NCI-H1436 (cell line): ENCODE measurements around the gene PCDH18.
"Not testable (repeated sequence)": the region's sequence is repeated elsewhere in the genome, so short reads cannot be mapped to it uniquely, and the experiment has no call there.

Source experiments
- DNase-seq: peaks from one replicate; lab custom pipeline; 2025; lab: John Stamatoyannopoulos, UW

The PCDH18 gene

GRCh38 chr4:137531986-137532868 is at the start of gene PCDH18:
PCDH18 (minus strand) TSS chr4:137532494; CDS start chr4:137532088, 406 bp downstream.
- peak; percentile 54 for DNase-seq

GRCh38 chr4:137576446-137576845 is 44.2 kb upstream of the PCDH18 start:
- DNase-seq, result no peak

- no peak for DNase-seq
Observed at GRCh38 chr4:137572647-137573046, 40.4 kb upstream of the PCDH18 start.

- DNase-seq, result no peak
Observed at GRCh38 chr4:137572163-137572562, 39.9 kb upstream of the PCDH18 start.

- no peak for DNase-seq
Observed at GRCh38 chr4:137559801-137560200, 27.5 kb upstream of the PCDH18 start.

- no peak for DNase-seq
Observed at GRCh38 chr4:137558951-137559350, 26.7 kb upstream of the PCDH18 start.

- DNase-seq, result no peak
Observed at GRCh38 chr4:137545461-137545861, 13.2 kb upstream of the PCDH18 start.

GRCh38 chr4:137543648-137544047 is 11.4 kb upstream of the PCDH18 start:
- DNase-seq, result no peak

- no peak for DNase-seq
Observed at GRCh38 chr4:137543198-137543597, 10.9 kb upstream of the PCDH18 start.

- no peak for DNase-seq
Observed at GRCh38 chr4:137541876-137542646, 9.8 kb upstream of the PCDH18 start.

- DNase-seq, result no peak
Observed at GRCh38 chr4:137541181-137541580, 8.9 kb upstream of the PCDH18 start.

GRCh38 chr4:137540356-137540755 is 8.1 kb upstream of the PCDH18 start:
- no peak for DNase-seq

GRCh38 chr4:137538526-137538925 is 6.2 kb upstream of the PCDH18 start:
- no peak for DNase-seq

- not testable (repeated sequence) for DNase-seq
Observed at GRCh38 chr4:137537807-137538206, 5.5 kb upstream of the PCDH18 start.

- no peak for DNase-seq
Observed at GRCh38 chr4:137536789-137537561, 4.7 kb upstream of the PCDH18 start.

- DNase-seq, result no peak
Observed at GRCh38 chr4:137535718-137536117, 3.4 kb upstream of the PCDH18 start.

GRCh38 chr4:137534516-137534915 is 2.2 kb upstream of the PCDH18 start:
- no peak for DNase-seq

- DNase-seq, result no peak
Observed at GRCh38 chr4:137533855-137534254, 1.6 kb upstream of the PCDH18 start.

GRCh38 chr4:137532869-137533236 is 559 bp upstream of the PCDH18 start:
- no peak for DNase-seq

- DNase-seq, result no peak
Observed at GRCh38 chr4:137531168-137531985, 917 bp downstream of the PCDH18 start.

- no peak for DNase-seq
Observed at GRCh38 chr4:137530176-137530575, 2.1 kb downstream of the PCDH18 start.
